ENCODE results near the gene GSTA3. TPM values are rescaled to one million over a fixed set of nuclear protein-coding genes. Genes with fewer than 3 reads are reported as not detected.
A peak's percentile ranks its signal among the peaks of the same experiment; 100 is the strongest.

The GSTA3 gene
- total and polyA plus RNA-seq, 2 of the 4 experiments (the other 2 are of a cell fraction): not detected

GRCh38 chr6:52877786-52878185, 31.7 kb downstream of the GSTA3 start:
- Histone ChIP-seq H2BK120ac (ENCODE audit: low read depth, low read length) (peak overlapping the region; percentile 86), H3K27me3 (ENCODE audit: control insufficient read depth, insufficient read depth, low read length) (no peaks in the 10 kb centered on the region), H4K8ac (ENCODE audit: low read depth in 2 of 2, low read length in 2 of 2) (peak overlapping the region in 1 of 2 experiments; percentile 73; a peak in 1 of 4 replicates), H4K91ac (ENCODE audit: insufficient read depth, low read depth, low read length) (peak overlapping the region; percentile 62; the same call in 1 of the 2 replicates), H4K5ac (ENCODE audit: low read depth, low read length) (peak overlapping the region; percentile 37; the same call in 1 of the 2 replicates), H3K14ac (replicated peaks; ENCODE audit: low read depth, low read length) (peak overlapping the region; percentile 69), H2AK5ac (ENCODE audit: low read depth, low read length) (peak overlapping the region; percentile 89), H2AK9ac (replicated peaks; ENCODE audit: low read depth, low read length, poor library complexity) (no peak overlapping the region), H3K79me1 (ENCODE audit: low read depth in 1 of 2, low read length in 2 of 2) (no peaks in the 10 kb centered on the region), H3K4me3 (ENCODE audit: insufficient read depth, low read depth, low read length) (no peak overlapping the region), H3K18ac (ENCODE audit: low read depth, low read length) (peak overlapping the region; percentile 71; the same call in 1 of the 2 replicates), H3K23ac (ENCODE audit: low read depth, low read length) (peak overlapping the region; percentile 86; the same call in 1 of the 2 replicates), H2BK15ac (ENCODE audit: low read depth, low read length) (peak overlapping the region; percentile 78; the same call in 2 of the 3 replicates), H2BK5ac (ENCODE audit: low read depth, low read length, poor library complexity, severe bottlenecking) (peak overlapping the region; percentile 61), H3K9me3 (ENCODE audit: control insufficient read depth, insufficient read depth, low read length) (no peaks in the 10 kb centered on the region), H3K9ac (ENCODE audit: low read depth, low read length) (no peak overlapping the region), H3K4me1 (ENCODE audit: control insufficient read depth, insufficient read depth, low read length) (peaks cover 14% of the 10 kb centered on the region), H3K27ac (ENCODE audit: insufficient read depth, low read length) (peak overlapping the region; percentile 34; the same call in 1 of the 2 replicates), H4K20me1 (ENCODE audit: insufficient read depth, low read length) (no peaks in the 10 kb centered on the region), H3K4me2 (ENCODE audit: low read depth, low read length) (peak overlapping the region; percentile 17; the same call in 1 of the 2 replicates), H3K56ac (ENCODE audit: extremely low read depth, insufficient read depth, low read length) (no peak overlapping the region), H3K36me3 (ENCODE audit: control insufficient read depth, insufficient read depth, low read length) (no peaks in the 10 kb centered on the region), H3K4ac (ENCODE audit: low read depth, low read length) (peak overlapping the region; percentile 89; the same call in 1 of the 2 replicates), H2BK20ac (ENCODE audit: low read depth, low read length) (peak overlapping the region; percentile 94), H3K9me1 (ENCODE audit: insufficient read depth, low read length) (peaks cover 7% of the 10 kb centered on the region), H2AFZ (replicated peaks; ENCODE audit: low read length, poor library complexity) (no peak overlapping the region)
- in situ Hi-C loops (cut with MboI; ENCODE audit: low sequenced_read_pairs) (no loop called here), intact Hi-C loops (cut with micrococcal nuclease) (loop anchor here (2.0 kb wide), 1 partner anchor 461 kb away; no protein-coding TSS in a partner anchor), dilution Hi-C loops (cut with HindIII; ENCODE audit: low sequenced_read_pairs, unreplicated experiment) (no loop called here)
- no CpG with 5 or more reads among the region's 2 CpGs for WGBS, 2 experiments (ENCODE audit: extremely low coverage in 2 of 2, insufficient read length in 1 of 2)
- TF ChIP-seq ELK1 (IDR thresholded peaks at IDR 0.05; ENCODE audit: borderline replicate concordance, low read depth, low read length) (no peak), POLR2A (IDR thresholded peaks at IDR 0.05; ENCODE audit: low read depth, low read length) (no peak), CTCF (conservative IDR thresholded peaks at IDR 0.05; ENCODE audit: low read depth, low read length) (no peak)
- no peak for ATAC-seq (ENCODE audit: low read depth)
- POLR2A ChIA-PET (ENCODE audit: unreplicated experiment): no interaction called here
- peak; percentile 7 for DNase-seq
- BruUV-seq (replicated peaks): no TSS peak
- CTCF ChIA-PET: no interaction called here

Measured in IMR-90 (cell line).